D341Med (cell line): Measurements from ENCODE around the gene ZBTB17.
"Not testable (repeated sequence)": the region's sequence is repeated elsewhere in the genome, so short reads cannot be mapped to it uniquely, and the experiment has no call there.

Experiments used
- DNase-seq: peaks from one replicate; pipeline ENCODE4 v3.0.0; 2012; ENCODE audit warnings: low spot score

The ZBTB17 gene

DNA sequence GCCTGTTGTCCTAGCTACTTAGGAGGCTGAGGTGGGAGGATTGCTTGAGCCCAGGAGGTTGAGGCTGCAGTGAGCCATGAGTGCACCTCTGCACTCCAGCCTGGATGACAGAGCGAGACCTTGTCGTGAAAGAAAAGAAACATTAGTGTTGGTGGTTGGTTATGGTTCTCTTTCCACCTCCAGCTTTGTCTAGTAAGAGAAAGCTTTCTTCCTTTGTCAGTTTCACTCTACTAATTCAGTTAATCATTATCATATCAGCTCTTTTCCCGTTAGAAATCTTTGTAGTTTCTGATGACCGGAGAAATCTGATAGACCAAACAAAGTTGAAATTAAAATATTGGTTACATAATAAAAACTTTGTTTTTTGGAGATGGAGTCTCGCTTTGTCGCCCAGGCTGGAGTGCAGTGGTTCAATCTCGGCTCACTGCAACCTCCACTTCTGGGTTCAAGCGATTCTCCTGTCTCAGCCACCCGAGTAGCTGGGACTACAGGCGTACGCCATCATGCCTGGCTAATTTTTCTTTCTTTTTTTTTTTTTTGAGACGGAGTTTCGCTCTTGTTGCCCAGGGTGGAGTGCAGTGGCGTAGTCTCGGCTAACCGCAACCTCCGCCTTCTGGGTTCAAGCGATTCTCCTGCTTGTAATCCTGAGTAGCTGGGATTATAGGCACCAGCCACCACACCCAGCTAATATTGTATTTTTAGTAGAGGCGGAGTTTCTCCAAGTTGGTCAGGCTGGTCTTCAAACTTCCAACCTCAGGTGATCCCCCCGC, 78.9 kb downstream of the ZBTB17 start:
- not testable (repeated sequence) for DNase-seq

DNA sequence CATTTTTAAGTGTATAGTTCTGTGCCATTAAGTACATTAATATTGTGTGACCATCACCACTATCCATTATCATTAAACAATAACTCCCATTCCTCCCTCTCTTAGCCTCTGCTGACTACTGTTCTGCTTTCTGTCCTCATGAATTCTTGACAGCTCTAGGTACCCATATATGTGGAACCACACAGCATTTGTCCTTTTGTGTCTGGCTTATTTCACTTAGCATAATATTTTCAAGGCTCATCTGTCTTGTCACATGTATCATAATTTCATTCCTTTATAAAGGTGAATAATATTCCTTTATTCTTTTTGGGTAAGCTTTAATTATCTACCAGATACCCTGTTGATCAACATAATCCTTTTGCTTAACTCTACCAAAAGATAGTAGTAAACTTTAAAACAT, 80.7 kb downstream of the ZBTB17 start:
- no peak for DNase-seq

DNA sequence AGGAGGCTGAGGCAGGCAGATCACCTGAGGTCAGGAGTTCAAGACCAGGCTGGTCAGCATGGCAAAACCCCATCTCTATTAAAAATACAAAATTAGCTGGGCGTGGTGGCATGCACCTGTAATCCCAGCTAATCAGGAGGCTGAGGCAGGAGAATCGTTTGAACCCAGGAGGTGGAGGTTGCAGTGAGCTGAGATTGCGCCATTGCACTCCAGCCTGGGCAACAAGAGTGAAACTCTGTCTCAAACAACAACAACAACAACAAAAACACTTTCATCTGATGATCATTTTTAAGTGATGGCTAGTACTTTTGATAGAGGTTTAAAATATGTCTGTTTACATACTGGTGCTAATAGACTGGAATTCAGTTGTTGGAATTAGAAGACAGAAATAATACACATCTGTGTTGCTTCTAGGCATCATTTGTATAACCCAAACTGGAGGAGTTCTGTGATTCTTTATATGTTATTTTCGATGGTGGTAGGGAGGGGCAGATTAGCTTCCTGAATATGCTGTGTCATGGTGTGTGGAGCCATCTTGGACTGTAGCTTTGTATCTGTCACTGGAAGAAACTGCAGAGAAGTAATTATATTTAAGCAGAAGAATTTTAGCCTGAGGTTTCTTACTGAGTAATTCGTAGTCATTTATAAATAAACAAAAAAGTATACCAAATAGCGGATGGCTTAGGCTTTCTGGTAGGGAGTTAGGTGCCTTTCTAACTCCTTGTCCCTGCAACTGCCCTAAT, 82.9 kb downstream of the ZBTB17 start:
- not testable (repeated sequence) for DNase-seq
